HG03460 (cell line): ENCODE data around the gene TMEM260.
A peak's percentile ranks its signal among the peaks of the same experiment; 100 is the strongest.

Experiments
- ATAC-seq: cut with Tn5 transposase; IDR thresholded peaks from one replicate; pipeline ENCODE4 v1.9.1; 2021; ENCODE audit not compliant: unreplicated experiment

Gene TMEM260

DNA sequence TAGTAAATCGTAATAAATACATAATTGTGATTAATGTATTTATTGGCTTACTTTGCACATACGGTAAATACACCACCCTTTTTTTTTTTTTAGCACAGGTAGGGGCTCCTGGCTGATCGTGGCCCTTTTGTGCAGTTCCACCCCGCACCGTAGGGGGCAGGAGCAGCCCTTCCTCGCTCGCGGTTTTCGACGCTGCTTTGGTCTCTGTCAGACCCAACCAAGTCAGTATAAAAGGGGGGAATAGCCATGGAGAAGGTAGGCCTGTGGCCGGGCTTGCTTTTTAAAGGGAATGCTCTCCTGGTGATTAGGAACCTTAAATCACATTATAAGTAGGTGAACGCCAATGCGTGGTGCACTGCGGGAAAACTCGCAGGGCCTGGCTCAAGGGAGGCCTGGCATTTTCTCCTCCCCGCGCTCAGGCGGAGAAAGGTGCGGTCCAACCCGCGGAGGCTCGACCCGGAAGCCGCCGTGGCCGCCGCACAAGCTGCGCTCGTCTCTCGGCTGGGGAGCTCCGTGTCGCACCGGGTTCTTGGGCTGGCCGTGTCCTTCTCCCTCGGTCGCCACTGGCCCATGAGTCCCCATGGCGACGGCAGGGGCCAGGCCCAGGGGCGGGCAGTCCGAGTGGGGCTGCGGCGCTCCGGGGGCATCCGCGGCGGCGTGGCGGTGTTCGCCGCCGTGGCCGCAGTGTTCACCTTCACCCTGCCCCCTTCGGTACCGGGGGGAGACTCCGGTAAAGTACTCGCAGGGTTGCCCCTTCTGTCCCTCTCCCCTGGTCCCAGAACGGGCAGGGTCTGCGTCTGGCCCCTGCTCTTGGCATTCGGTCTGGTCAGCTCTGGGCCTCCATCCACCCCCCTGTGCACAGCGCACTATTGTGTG lies at the start of gene TMEM260:
Gene TMEM260 (plus strand): TSS at position 454 of the 876 bp plus-strand sequence. CDS start 117 bp downstream, at position 571.
- ATAC-seq, result peak; percentile 88

DNA sequence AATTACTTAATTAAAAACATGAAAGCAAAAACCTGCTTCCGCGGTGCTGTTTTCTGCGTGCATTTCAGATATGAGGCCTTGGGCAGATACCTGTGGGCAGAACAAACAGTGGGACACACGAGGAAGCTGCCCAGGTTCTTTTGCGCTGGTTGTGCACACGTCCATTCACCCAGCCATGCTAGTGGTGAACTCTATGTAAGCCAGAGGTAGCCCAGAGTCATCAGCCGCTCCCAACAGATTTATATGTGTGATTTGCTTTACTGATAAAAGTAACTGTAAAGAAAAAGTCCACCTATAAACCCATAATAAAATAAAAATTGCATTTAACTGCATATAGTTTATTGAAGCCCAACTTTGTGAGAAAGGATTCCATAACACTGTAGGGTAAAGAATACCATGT lies 47.1 kb upstream of the TMEM260 start:
- no peak for ATAC-seq

DNA sequence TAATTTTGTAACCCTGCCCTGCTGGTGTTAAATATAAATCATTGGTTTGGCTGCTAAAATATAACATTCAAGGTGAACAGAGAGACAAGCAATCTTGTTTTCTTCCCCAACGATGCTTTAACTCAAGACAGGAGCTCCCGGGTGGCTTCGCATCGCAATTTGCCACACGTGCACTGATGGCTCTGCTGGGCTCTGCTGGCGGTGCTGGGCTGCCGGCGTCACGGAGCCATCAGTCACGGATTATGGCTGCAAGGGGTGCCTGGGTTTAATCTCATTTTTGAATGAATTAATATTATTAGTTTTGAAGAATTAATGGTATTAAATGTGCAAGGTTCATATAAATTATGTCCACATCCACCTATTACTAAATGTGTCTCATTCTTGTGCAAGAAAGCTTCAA lies 44.9 kb upstream of the TMEM260 start:
- ATAC-seq, result no peak

DNA sequence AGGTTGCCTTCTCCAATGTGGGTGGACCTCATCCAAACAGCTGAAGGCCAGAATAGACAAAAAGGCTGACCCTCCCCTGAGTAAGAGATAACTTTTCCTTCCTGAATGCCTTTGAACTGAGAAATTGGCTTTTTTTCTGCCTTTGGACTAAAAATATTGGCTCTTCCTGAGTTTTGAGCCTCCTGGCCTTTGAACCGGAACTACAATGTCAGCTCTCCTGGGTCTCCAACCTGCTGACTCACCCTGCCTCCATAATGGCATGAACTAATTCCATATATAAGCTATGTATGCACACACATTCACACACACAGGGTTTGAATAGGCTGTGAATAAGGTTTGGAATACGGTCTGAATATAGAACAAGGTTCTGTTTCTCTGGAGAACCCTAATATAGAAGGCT lies 39.7 kb upstream of the TMEM260 start:
- no peak for ATAC-seq

DNA sequence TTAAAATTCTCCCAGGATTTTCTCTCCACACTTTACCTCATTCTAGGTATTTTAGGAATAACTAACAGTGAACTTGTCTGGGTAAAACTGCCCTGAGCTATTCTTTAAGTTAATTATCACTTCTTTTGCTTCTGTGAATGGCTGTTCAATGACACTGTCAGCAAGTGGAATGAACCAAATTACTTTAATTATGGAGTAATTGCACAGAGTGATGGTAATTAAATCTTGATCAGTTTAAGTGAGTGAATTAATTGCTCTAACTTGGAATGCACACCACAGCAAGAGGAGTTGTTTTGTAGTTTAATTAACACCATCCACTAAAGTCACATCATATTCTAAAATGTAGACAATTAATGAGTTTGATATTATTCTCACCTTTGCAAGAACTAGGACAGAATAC lies 36.2 kb upstream of the TMEM260 start:
- no peak for ATAC-seq

DNA sequence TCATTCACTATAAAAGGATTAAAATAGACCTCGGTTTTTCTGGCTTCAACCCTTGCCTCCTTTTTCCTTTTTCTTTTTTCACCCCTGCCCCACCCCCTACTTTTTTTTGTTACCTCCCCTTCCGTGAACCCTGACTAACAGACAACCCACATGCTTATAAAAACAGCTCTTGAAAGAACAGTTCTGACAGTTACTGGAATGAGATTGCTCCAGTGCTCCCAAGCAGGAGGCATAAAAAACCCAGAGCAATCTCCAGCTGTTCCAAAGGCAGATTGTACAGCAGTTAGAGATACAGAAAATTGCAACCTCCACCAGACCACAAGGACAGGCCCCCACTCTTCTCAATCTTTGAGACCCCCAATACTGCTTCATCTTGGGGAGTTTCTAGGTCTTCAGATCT lies 29.9 kb upstream of the TMEM260 start:
- no peak for ATAC-seq

DNA sequence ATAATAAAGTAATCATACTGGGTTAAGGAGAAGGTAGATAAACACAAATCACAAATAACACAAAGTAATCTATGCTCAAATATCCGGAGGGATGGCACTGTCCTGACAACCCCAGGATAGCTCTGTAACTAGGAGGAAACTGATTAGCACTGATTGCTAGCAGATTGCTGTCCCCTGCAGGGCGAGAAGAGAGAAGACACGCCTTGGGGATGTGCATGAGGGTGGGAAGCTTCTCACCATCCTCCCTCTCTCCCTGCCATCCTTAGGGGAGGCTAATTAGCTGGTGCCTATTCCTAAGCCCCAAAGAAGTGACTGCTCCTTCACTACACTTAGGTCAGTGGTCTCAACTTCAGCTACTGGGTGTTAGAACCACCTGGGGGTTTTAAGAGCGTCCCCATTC lies 27.0 kb upstream of the TMEM260 start:
- no peak for ATAC-seq

DNA sequence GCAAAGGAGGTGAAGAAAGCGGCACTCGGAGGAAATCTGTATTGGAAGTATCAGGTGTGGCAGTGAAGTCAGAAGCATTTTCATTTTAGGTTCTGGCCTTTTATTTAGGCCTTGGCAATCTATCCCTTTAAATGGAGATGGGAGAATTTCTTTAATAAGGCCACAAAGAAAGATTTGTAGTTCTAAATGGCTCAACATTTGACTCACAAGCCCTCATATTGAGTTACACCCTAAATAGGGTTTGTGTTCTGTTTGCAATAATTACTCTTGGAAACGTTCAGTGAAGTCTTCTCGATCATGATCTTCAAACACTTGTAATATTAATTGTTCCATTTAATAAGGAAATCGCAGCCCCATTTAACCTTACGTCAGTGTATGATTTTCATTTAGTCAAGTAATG lies 25.3 kb upstream of the TMEM260 start:
- ATAC-seq, result no peak

DNA sequence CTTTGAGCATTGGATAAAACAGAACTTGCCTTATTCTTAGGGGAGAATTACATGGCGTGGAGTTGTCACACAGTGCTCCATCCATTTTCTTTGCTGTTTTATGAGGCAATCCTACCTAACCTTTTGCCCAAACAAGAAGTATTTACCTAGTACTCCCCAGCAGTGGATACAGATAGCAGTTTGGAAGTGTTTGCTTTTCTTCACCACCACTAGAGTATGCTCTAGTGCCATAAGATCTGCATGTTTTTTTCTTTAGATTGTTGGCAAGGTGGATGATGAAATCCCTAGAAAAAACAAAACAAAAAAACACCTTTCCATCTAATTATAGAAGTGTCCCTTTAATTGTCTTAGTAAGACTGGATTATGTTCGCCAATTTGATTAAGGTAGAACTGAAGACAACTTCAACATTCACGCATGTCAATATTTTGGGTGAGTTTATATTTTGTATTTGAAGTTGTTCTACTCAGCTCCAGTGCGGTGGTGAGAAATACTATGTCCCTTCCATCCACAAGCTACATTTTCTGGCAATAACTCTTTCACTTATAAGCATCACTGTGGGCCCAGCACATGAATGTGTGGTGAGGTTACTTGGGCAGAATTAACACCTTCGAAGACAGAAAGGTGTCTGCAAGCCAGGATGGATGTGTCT lies 23.6 kb upstream of the TMEM260 start:
- no peak for ATAC-seq

DNA sequence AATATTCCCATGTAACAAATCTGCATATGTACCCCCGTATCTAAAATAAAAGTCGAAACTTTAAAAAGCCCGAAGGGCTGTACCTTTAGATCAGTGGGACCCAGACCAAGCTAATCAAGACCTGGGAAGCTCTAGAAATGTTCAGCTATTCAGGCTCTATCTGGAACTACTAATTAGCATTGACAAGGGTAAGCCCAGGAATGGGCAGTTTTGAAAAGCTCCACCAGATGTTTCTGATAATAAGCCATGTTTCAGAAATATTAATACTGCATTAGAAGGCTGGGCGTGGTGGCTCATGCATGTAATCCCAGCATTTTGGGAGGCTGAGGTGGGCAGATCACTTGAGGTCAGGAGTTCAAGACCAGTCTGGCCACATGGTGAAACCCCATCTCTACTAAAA lies 20.4 kb upstream of the TMEM260 start:
- ATAC-seq, result no peak

DNA sequence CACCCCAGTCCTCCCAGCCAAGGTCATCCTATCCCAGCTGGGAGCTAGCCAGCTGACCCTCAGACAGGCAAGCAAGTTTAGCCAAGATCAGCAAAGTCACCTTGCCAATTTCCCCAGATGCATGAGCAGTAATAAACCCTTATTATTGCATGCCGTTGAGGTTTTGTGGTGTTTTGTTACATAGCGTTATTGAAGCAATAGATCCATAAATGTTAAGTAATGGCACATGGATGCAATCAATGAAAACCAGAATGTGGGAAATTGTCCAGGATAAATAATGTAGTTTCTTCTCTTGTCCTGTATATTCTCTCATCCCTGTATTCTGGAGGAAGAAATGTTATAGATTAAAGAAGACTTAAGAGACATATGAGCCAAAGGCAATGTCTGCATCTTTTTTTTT lies 18.0 kb upstream of the TMEM260 start:
- ATAC-seq, result no peak

DNA sequence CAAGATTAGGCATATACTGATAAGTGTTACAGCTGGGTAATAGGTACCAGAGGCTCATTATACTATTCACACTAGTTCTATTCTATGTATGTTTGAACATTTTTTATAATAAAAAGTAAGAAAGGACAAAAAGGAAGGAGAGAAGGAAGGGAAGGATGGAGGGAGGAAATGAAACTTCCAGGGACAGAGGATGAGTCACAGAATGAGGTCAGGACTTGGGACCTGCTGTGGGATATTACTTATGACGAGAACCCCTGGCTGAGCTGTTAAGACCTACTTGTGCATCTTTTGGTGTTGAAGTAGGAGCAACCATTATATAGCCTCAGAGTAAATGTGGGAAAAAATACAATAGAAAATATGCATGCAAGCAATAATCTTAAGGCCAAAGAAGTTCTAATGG lies 16.7 kb upstream of the TMEM260 start:
- no peak for ATAC-seq

DNA sequence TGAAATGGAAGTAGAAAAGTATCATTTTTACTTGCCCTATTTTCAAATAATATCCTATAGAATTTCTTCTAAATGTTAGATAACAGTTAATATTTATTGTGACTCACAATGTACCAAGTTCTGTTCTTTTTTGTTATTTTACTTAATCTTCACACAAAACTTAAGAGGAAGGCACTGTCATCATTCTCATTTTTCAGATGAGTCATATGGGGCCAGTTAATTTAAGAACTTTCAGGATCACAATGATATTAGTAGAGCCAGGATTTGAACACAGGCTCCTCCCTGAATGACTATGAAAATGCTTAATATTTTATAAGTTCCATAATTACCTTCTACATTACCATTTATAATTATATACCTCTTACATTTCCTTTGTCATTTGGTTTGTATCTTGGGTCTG lies 10.4 kb upstream of the TMEM260 start:
- no peak for ATAC-seq

DNA sequence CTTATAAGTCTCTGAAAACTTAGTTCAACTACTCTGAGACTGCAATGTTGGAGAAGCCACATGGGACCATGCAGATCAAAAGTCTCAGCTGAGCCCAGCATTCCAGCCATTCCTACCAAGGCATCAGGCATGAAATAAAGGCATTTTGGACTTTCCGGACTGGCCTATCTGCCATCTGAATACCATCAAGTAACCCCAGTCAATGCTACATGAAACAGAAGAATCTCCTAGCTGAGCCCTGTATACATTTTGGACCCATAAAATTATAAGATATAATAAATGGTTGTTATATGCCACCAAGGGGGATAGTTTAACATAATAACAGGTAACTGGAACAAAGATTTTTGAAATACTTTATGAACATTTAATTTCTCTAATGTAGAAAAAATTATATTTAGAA lies 9.3 kb upstream of the TMEM260 start:
- ATAC-seq, result no peak

DNA sequence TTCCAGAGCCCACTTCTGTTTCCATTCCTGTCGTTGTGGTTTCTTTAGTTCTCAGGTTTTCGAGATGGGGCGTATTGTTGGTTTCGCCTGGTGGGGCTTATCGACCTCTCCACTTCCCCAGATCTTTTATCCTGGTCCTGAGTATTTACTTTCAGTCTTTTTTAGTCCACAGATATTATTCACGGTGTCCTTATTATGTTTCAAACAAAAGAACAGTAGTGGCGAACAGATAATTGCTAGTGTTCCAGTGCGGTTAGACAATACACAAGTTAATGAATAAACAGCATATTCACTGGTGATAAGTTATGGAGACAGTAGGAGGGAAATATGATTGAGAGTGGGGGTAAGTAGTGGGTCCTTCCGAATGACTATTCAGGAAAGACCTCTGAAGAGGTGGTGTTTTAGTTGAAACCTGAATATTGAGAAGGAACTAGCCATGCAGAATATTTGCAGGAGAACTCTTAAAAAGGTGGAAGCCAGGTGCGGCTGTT lies 668 bp downstream of the TMEM260 start:
- peak; percentile 6 for ATAC-seq

DNA sequence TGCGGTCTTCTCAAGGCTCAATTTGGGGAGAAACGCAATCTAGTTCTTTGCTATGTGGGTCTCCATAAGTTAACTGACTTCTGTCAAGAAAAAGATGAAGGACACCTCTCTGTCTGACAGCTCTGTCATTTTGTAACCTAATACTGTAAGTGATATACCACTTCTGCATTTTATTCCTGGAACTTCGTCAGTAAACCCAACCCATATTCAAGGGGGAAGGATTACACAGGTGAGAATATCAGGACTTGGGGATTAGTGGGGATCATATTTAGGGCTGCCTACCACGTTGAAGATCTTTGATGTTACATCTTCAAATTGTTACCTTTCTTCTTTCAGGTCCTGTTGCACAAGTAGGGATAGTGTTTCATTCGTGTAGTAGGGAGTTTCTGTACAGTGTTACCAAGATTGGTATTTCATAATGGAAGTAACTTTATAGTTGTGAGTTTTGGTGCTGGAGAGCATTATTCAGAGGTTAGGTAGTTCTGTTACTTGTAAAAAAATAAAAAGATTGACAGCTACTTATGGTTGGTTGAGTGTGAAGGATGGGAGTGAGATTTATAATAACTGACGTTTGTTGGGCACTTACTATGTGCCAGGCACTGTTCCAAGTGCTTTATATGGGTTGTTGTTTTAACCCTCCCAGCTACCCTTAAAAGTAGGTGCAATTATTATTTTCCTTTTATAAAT lies 1.6 kb downstream of the TMEM260 start:
- no peak for ATAC-seq

DNA sequence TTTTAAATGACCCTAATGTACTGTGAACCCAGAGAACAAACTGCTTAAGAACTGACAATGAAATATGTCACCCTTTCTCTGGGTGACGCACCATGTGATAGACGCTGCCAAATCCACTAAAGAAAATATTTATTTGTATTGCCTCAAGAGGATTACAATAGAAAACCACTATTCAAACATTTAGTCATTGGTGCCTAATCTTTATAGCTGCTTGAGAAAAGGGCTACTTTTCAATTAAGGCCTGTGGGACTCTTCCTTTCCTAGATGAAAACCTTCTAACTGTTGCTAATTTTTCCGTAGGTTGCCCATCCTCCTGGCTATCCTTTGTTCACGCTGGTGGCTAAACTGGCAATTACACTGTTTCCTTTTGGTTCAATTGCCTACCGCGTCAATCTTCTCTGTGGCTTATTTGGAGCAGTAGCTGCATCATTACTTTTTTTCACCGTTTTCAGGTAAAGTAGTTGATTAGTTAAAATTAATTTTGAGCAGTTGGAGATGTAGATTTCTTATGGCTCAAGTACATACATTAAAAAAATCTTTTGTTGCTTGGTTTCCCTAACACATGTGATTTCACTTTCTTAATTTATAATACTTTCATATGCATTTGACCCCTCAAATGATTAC lies 6.0 kb downstream of the TMEM260 start:
- no peak for ATAC-seq

DNA sequence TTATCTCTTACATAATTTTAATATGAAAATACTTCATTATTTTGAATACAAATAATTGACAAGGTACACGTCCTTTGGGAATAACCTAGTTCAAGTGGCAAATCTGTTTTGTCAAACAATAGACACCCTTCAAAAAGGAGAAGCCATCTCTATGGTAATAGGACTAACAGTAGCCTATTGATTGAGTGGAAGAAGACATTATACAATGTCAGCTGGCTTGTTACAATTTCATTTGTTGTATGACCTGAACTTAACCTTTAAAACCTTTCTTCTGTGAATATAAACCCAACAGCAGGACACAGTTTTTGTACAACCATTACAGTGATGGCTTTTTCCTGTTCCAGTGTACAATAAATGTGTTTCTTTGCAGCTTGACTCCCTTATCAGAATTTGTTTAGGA lies 8.1 kb downstream of the TMEM260 start:
- ATAC-seq, result no peak

DNA sequence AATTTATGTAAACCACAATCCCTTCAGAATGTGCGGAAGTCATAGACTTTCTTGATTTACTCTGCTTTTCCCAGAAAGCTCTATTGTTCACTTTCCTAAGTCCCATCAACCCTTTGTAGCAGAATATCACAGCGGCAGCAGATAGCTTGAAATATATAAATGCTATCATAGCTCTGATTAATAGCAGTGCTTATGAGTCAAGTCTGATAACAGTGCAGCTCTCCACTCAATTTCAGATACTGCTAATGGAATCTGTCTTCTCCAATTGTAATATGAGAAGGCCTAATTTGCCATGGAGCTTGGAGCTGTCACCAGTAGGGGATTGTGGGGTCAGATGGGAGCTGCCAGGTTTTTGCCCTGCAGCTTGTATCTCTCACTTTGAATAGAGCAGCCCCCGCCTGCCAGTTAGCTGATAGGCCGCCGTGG lies 10.9 kb downstream of the TMEM260 start:
- no peak for ATAC-seq

DNA sequence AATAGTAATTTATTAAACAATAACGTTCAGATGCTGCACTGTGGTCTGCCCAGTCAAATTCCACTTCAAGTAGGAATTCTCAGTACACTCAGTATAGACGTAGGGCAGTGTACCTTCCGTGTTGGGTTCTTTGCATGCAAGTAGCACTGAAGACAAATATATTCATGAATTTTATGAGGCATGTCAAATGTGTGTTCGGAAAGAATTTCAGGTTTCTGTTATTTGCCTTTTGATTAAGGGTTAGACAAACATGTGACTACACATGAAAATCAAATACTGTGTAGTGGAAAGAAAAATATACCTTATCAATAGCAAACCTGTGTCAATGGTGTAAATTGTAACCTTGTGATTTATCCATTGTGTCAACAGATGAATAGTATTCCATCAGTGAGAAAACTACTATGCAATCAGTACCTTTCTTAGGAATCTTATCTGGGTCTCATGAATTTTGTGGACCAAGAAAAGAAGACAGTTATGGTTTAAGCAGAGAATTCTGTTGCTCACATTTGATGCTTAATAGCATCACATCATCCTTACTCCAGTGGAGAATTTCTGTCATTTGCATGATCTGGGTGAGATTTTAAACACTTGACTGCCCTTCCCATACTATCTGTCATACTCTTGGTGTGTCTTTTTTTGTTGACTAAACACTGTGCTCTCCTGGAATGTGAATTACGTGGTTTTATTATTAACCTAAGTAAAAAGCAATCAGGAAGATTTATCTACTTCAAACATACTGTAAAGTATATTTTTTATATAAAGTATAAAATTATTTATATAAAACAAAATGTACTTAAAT lies 13.3 kb downstream of the TMEM260 start:
- no peak for ATAC-seq

DNA sequence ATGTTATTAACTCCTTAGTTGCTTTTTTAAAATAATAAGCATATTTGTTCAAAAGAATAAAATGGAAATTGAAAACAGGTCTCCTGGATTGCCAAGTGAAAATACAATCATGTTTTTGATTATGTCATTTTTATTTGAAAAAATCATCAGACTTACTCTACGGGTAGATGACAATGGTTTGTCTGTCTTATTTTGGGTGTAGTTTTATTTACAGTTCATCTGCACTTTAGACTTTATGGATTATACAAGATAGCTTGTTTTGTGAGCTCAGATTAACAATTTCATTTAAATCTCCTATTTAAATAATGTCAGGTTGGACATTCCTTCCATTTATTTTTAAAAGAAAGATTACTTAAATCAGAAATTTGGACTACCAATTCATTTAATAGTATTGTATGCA lies 14.8 kb downstream of the TMEM260 start:
- ATAC-seq, result no peak
